A549 treated with AZD9567 at 1 μM for 4 hours (cell line): Measurements from ENCODE around the gene BSN. TPM values are rescaled to one million over a fixed set of nuclear protein-coding genes. Genes with fewer than 3 reads are reported as not detected.

Source experiments
- total RNA-seq: library from RNA; stranded (reverse); fragments of 200-300 nt; extraction: Qiagen RNA extraction; gene quantifications from 5 replicates; pipeline ENCODE4 v1.2.3, GENCODE V29; 2022; ENCODE audit not compliant: insufficient read depth

Gene BSN, protein sequence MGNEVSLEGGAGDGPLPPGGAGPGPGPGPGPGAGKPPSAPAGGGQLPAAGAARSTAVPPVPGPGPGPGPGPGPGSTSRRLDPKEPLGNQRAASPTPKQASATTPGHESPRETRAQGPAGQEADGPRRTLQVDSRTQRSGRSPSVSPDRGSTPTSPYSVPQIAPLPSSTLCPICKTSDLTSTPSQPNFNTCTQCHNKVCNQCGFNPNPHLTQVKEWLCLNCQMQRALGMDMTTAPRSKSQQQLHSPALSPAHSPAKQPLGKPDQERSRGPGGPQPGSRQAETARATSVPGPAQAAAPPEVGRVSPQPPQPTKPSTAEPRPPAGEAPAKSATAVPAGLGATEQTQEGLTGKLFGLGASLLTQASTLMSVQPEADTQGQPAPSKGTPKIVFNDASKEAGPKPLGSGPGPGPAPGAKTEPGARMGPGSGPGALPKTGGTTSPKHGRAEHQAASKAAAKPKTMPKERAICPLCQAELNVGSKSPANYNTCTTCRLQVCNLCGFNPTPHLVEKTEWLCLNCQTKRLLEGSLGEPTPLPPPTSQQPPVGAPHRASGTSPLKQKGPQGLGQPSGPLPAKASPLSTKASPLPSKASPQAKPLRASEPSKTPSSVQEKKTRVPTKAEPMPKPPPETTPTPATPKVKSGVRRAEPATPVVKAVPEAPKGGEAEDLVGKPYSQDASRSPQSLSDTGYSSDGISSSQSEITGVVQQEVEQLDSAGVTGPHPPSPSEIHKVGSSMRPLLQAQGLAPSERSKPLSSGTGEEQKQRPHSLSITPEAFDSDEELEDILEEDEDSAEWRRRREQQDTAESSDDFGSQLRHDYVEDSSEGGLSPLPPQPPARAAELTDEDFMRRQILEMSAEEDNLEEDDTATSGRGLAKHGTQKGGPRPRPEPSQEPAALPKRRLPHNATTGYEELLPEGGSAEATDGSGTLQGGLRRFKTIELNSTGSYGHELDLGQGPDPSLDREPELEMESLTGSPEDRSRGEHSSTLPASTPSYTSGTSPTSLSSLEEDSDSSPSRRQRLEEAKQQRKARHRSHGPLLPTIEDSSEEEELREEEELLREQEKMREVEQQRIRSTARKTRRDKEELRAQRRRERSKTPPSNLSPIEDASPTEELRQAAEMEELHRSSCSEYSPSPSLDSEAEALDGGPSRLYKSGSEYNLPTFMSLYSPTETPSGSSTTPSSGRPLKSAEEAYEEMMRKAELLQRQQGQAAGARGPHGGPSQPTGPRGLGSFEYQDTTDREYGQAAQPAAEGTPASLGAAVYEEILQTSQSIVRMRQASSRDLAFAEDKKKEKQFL (N-terminal part only)
- 0.11 to 0.23 TPM (median 0.20 TPM) in 5 replicates for total RNA-seq

DNA sequence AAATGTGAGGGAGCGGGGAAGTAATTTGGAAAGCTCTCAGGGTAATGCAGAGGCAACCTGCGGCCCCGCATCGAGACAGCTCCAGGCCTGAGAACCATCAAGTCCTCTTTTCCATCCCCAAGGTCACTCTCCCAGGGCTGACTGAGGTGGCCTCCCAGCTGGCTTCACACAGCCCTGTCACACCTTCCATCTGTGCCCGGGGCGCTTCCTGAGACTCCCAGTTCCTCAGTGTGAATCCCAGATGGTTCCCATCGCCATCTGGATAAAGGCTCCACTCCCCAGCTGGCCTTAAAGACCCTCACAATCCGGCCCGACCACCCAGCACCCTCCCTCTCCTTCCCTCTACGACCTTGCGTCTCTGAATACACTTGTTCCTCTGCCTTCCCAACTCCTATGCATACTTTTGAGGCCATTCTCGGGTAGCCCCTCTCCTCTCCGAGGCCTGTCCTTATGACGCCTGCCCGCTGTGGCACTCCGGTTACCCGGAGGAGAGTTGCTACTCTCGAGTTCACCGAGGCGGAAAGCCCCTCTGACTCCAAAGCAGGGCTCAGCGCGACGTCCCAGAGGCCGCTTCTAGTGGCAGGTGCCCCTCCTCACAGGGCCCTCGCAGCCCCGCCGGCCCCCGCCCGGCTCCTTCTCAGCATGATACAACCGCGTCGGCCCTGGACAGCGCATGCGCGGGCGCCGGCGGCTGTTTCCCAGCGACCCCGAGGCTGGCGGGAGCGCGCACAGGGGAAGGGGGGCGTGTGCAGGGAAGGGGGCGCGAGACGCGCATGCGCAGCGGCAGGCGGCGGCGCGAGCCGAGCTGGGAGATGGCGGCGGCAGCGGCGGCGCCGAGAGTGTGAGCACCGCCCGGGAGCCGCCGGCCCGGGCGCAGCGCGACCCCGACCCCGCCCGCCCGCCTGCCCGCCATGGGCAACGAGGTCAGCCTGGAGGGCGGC lies at the start of gene BSN:
TSS of gene BSN (plus strand) at position 786 of the 941 bp plus-strand sequence. CDS start at position 912, 126 bp downstream.

DNA sequence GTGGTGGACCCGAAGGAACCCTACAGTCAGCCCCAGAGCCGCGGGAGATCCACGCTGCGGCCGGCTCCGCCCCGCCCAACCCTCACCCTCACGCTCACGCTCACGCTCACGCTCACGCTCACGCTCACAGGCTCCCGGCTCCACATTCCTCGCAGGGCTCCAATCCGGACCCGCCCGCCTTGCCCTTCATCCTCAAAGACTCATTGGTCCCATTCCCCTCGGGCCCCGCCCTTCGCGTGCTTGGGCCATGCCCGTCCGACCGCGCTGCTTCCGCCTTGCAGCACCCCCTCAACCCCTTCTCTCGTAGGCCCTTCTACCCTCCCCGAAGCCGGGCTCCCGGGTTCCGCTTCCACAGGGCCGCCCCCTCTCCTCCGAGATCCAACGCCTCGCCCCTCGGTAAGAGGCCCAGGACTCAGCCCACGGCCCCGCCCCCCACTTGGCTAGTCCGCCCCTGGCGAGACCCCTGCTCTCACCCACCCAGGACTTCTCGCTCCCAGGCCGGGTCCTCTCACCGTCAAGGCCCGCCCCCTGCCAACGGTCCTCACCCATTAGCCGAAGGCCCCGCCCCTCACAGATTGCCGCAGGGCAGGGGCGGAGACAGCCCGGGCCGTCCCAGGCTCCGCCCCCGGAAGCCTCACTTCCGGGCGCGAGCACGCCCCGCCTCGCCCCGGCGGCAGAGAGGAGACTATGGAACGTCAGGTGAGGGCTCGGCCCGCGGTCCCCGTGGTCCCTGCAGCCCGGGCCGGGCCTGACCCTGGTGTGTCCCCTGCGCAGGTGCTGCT lies 119.6 kb downstream of the BSN start, which contains the start of gene APEH:
TSS of gene APEH (plus strand) at position 637 of the 782 bp plus-strand sequence. CDS start at position 688, 51 bp downstream.

DNA sequence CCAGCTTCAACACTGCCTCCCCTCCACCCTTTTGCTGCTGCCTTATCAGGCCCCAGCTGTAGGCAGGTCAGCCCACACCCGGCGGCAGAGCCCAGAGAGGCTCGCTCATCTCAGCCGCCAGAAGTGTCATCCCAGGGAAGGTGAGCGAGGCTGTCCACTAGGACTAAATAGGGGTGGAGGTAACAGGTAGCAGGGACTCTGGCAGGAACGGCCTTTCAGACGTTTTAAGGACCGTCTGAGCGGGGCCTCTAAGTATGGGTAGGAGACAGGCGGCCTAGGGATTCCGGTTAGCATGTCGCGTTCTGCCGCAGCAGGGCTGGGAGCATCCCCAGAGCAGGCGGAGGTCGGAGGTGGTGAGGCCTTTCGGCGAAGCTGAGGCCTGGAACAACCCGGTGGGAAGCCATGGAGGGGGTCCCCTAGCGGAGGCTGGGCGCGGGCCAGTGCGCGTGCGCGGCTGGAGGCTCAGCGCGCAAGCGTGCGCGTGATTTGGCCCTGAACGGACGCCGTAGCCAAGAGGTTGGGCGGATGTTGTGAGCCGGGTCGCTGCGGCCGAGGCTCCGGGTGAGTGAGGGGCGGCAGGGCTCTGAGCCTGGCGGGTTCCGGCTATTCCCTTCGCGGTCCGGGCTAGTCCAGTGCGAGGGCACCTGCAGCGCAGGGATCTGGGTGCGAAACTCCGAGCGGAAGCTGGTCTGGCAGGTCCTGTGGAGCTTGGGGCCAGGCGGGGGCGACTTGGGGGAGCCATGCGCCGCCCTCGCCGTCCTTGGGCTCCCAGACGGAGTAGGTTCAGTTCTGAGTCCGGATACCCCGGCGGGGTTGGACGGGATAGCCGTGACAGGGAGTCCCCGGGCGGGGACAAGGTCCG lies 135.0 kb downstream of the BSN start, which contains the start of the genes MST1 and RNF123:
TSS of gene MST1 (minus strand) at position 429 of the 862 bp plus-strand sequence. CDS start 783 bp downstream, outside the sequence.
TSS of gene RNF123 (plus strand) at position 512 of the 862 bp plus-strand sequence. CDS start 1,609 bp downstream, outside the sequence.

DNA sequence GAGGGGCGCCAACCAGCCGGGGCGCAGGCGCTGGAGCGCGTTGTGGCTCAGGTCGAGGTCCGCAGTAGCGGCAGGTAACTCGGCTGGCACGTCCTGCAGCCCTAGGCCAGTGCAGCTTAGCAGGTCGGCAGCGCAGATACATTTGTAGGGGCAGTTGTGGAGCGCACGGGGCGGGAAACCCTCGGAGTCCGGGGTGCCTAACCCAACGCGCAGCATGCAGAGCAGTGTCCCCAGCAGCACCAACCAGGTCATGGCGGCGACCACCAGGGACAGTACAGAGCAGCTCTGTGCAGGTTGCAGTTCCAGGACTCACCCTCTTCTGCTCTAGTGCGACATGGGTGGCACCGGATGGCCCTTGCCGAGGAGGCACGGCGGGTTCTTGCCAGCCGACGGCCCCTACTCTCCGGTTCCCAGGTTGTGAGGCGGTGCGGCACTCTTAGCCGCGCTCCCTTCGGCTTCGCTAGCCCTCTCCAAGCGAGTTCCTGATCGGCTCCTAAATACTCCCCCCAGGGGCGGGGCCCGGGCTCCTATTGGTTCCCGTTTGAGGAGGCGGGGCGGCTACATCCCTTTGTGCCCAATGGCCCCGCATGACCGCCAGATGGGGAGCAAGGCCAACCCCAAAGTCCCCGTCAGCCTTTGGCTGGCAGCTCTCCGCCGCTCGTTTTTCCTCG lies 165.1 kb downstream of the BSN start, which contains the start of gene AMIGO3:
TSS of gene AMIGO3 (minus strand) at position 471 of the 671 bp plus-strand sequence. CDS start at position 252, 219 bp downstream.

Other genes with a start within 250 kb of the BSN start
- 11.6 to 14.8 TPM (median 14.2 TPM) in 5 replicates for gene USP4, start 214.4 kb upstream of the BSN start, total RNA-seq
- gene GPX1, start 196.1 kb upstream of the BSN start, total RNA-seq: 192 to 317 TPM (median 287 TPM) in 5 replicates
- 448 to 524 TPM (median 465 TPM) in 5 replicates for gene RHOA, start 142.5 kb upstream of the BSN start, total RNA-seq
- gene TCTA, start 142.1 kb upstream of the BSN start, total RNA-seq: 20.1 to 24.9 TPM (median 21.9 TPM) in 5 replicates
- gene AMT, start 132.0 kb upstream of the BSN start, total RNA-seq: 0.10 to 0.36 TPM (median 0.26 TPM) in 4 of 5 replicates, not detected in the other
- 5.0 to 9.0 TPM (median 5.2 TPM) in 5 replicates for gene NICN1, start 125.2 kb upstream of the BSN start, total RNA-seq
- 50.2 to 62.2 TPM (median 57.7 TPM) in 5 replicates for gene DAG1, start 84.2 kb upstream of the BSN start, total RNA-seq
- gene APEH, start 119.9 kb downstream of the BSN start, total RNA-seq: 49.6 to 75.0 TPM (median 68.9 TPM) in 5 replicates
- 1.8 to 3.7 TPM (median 2.2 TPM) in 5 replicates for gene MST1, start 135.0 kb downstream of the BSN start, total RNA-seq
- gene RNF123, start 135.1 kb downstream of the BSN start, total RNA-seq: 11.2 to 16.2 TPM (median 14.8 TPM) in 5 replicates
- 0.51 to 1.0 TPM (median 0.76 TPM) in 4 of 5 replicates, not detected in the other for gene AMIGO3, start 165.2 kb downstream of the BSN start, total RNA-seq
- gene GMPPB, start 169.5 kb downstream of the BSN start, total RNA-seq: 17.9 to 21.3 TPM (median 20.7 TPM) in 5 replicates
- gene IP6K1, start 232.1 kb downstream of the BSN start, total RNA-seq: 20.7 to 24.2 TPM (median 22.1 TPM) in 5 replicates
- gene CDHR4, start 245.4 kb downstream of the BSN start, total RNA-seq: 0.29 to 0.34 TPM (median 0.32 TPM) in 4 of 5 replicates, not detected in the other
- 2.2 to 3.2 TPM (median 2.7 TPM) in 5 replicates for gene INKA1, start 248.8 kb downstream of the BSN start, total RNA-seq